Gastroesophageal sphincter (tissue), 4 donors: ENCODE measurements around the gene PI4KA. TPM values are rescaled to one million over a fixed set of nuclear protein-coding genes. Genes with fewer than 3 reads are reported as not detected.

Experiments
- ATAC-seq: fragments of 150-250 bp; one replicate; pipeline ENCODE4 v1.9.1; 2016; ENCODE audit warnings: mild to moderate bottlenecking, moderate library complexity
- H3K27ac ChIP-seq, 4 donors: fragments of 200-600 bp; sonication (generic) in 3 of 4; 1 replicate in 3 of 4; 2 replicates in 1 of 4; pipeline ENCODE4 v1.5.1; 2016 to 2019
- H3K27me3 ChIP-seq: fragments of 200-600 bp; sonication (generic); one replicate; pipeline ENCODE4 v1.5.1; 2019
- H3K36me3 ChIP-seq, 2 donors: fragments of 200-600 bp; sonication (generic); one replicate each; pipeline ENCODE4 v1.5.1; 2019; ENCODE audit warnings: control low read depth in 1 of 2
- H3K4me1 ChIP-seq, 3 donors: fragments of 200-600 bp; sonication (generic); 1 replicate in 2 of 3; 2 replicates in 1 of 3; pipeline ENCODE4 v1.5.1; 2016 to 2019; ENCODE audit warnings: control low read depth in 2 of 3
- H3K4me3 ChIP-seq, 2 donors: fragments of 200-600 bp; sonication (generic); one replicate each; pipeline ENCODE4 v1.5.1; 2019; ENCODE audit warnings: mild to moderate bottlenecking in 1 of 2, moderate library complexity in 1 of 2
- H3K9me3 ChIP-seq, 3 donors: fragments of 200-600 bp; sonication (generic); one replicate each; pipeline ENCODE4 v1.5.1; 2017 to 2019; ENCODE audit warnings: control low read depth in 2 of 3
- CTCF ChIP-seq, 4 experiments: fragments of 200-600 bp in 2 of 4; fragments of 450-650 bp in 2 of 4; sonication (generic) in 1 of 4; IDR thresholded peaks; one replicate each; pipeline ENCODE4 v1.5.1; 2017 to 2019; ENCODE audit warnings: antibody characterized with exemption in 4 of 4, mild to moderate bottlenecking in 2 of 4, moderate library complexity in 2 of 4
- EP300 ChIP-seq: sonication (generic); formaldehyde crosslinking; IDR thresholded peaks from one replicate; pipeline ENCODE4 v1.6.1; 2017; ENCODE audit warnings: antibody characterized with exemption, mild to moderate bottlenecking
- POLR2A ChIP-seq, 2 donors: fragments of 450-650 bp; IDR thresholded peaks; one replicate each; pipeline ENCODE4 v1.6.1; 2017; ENCODE audit warnings: antibody characterized with exemption in 2 of 2, mild to moderate bottlenecking in 2 of 2, moderate library complexity in 1 of 2
- POLR2AphosphoS5 ChIP-seq: sonication (generic); formaldehyde crosslinking; IDR thresholded peaks from one replicate; pipeline ENCODE4 v1.6.1; 2017; ENCODE audit warnings: antibody characterized with exemption
- WGBS, 2 donors: methylation state at CpG; one replicate each; pipeline ENCODE4 v1.1.5; 2018; ENCODE audit warnings: low coverage in 1 of 2; 5-methylcytosine and 5-hydroxymethylcytosine counted together
- total RNA-seq, 4 donors: library from RNA; depleted of rRNA; stranded (reverse); fragments of >200 nt; gene quantifications; one replicate each; pipeline ENCODE4 v1.1.0, GENCODE V29; 2016

The PI4KA gene
- total RNA-seq, 4 donors from 2014 or later: 45.7 to 113 (median 87.5) TPM

GRCh38 chr22:20799449-20799848 lies 59.2 kb downstream of the PI4KA start:
- TF ChIP-seq CTCF (IDR thresholded peaks at IDR 0.05): no peak
- TF ChIP-seq POLR2AphosphoS5: no peak
- no peak for TF ChIP-seq EP300
- TF ChIP-seq POLR2A (IDR thresholded peaks at IDR 0.05): no peak
- WGBS, 2 donors: 78 to 93% methylated on average over 3 to 7 of the region's 8 CpGs
- ATAC-seq: no peak
- Histone ChIP-seq H3K36me3 (peaks cover 0 to 97% of the 10 kb centered on the region in 2 donors), H3K27ac (no peak overlapping the region), H3K27me3 (no peaks in the 10 kb centered on the region), H3K9me3 (no peaks in the 10 kb centered on the region), H3K4me1 (no peaks in the 10 kb centered on the region), H3K4me3 (no peak overlapping the region)

GRCh38 chr22:20798974-20799373 lies 59.6 kb downstream of the PI4KA start:
- no peak for TF ChIP-seq EP300
- TF ChIP-seq CTCF (IDR thresholded peaks at IDR 0.05): no peak
- TF ChIP-seq POLR2AphosphoS5: no peak
- no peak for TF ChIP-seq POLR2A (IDR thresholded peaks at IDR 0.05)
- Histone ChIP-seq H3K27me3 (no peaks in the 10 kb centered on the region), H3K9me3 (no peaks in the 10 kb centered on the region), H3K36me3 (peaks cover 0 to 97% of the 10 kb centered on the region in 2 donors), H3K4me1 (peaks cover 0 to 4% (median 0%) of the 10 kb centered on the region in 3 donors), H3K4me3 (no peak overlapping the region), H3K27ac (no peak overlapping the region)
- 82 to 88% methylated on average over 4 to 5 of the region's 10 CpGs for WGBS, 2 donors
- ATAC-seq: no peak

GRCh38 chr22:20798218-20798617 lies 60.4 kb downstream of the PI4KA start:
- WGBS, 2 donors: 87 to 94% methylated on average over 3 of the region's 5 CpGs
- peaks cover 0 to 9% (median 0%) of the 10 kb centered on the region in 3 donors for H3K4me1 ChIP-seq
- TF ChIP-seq CTCF (IDR thresholded peaks at IDR 0.05) (no peak), POLR2A (IDR thresholded peaks at IDR 0.05) (no peak), POLR2AphosphoS5 (no peak), EP300 (no peak)
- no peaks in the 10 kb centered on the region for H3K9me3 ChIP-seq
- H3K36me3 ChIP-seq: peaks cover 0 to 93% of the 10 kb centered on the region in 2 donors
- H3K27me3 ChIP-seq: no peaks in the 10 kb centered on the region
- ATAC-seq: no peak
- no peak overlapping the region for H3K27ac ChIP-seq
- H3K4me3 ChIP-seq: no peak overlapping the region

GRCh38 chr22:20796731-20797130 lies 61.9 kb downstream of the PI4KA start:
- WGBS, 2 donors: 80% methylated on average over 2 of the region's 8 CpGs; no CpG with 5 or more reads in 1 of the 2 donors

More at GRCh38 chr22:20796731-20797130, 61.9 kb downstream of the PI4KA start:
- H3K4me1 ChIP-seq: peaks cover 0 to 9% (median 0%) of the 10 kb centered on the region in 3 donors
- H3K9me3 ChIP-seq: no peaks in the 10 kb centered on the region
- H3K36me3 ChIP-seq: peaks cover 0 to 92% of the 10 kb centered on the region in 2 donors
- H3K27ac ChIP-seq: no peak overlapping the region
- H3K4me3 ChIP-seq: no peak overlapping the region
- no peaks in the 10 kb centered on the region for H3K27me3 ChIP-seq
- ATAC-seq: no peak
- TF ChIP-seq POLR2A (IDR thresholded peaks at IDR 0.05) (no peak), POLR2AphosphoS5 (no peak), CTCF (IDR thresholded peaks at IDR 0.05) (no peak), EP300 (no peak)
